T-cell (primary cell): Measurements from ENCODE around the gene CACNA1S. TPM values are rescaled to one million over a fixed set of nuclear protein-coding genes. Genes with fewer than 3 reads are reported as not detected.

Experiments used
- ATAC-seq, 4 experiments: fragments of 200-7000 bp in 3 of 4; fragments of 150-1000 bp in 1 of 4; cut with Tn5 transposase; replicated peaks in 1 of 4; 1 replicate in 3 of 4; 2 replicates in 1 of 4; pipeline ENCODE4 v1.10.0; 2021; ENCODE audit warnings: moderate library complexity in 3 of 4, mild to moderate bottlenecking in 2 of 4, moderate number of reproducible peaks in 1 of 4
- CTCF ChIA-PET, 2 donors: fragments of 300-600 bp; sonication (Branson Sonifier 250); formaldehyde crosslinking; loops; one replicate each; lab custom pipeline; 2022; ENCODE audit warnings: antibody characterized with exemption in 2 of 2; lab: Charles Lee
- POLR2A ChIA-PET, 2 donors: fragments of 300-600 bp; sonication (Branson Sonifier 250); formaldehyde crosslinking; loops; one replicate each; lab custom pipeline; 2022; ENCODE audit warnings: antibody characterized with exemption in 2 of 2; lab: Charles Lee
- DNase-seq, 35 experiments: peaks; one replicate each; pipeline versions ENCODE4 v3.0.0 to v3.0.0-alpha.2; 2013 to 2023
- H3K27ac ChIP-seq: one replicate; pipeline ENCODE4 v1.5.1; 2013; ENCODE audit warnings: low read length
- H3K27me3 ChIP-seq, 2 experiments: replicated peaks in 1 of 2; 1 replicate in 1 of 2; 2 replicates in 1 of 2; pipeline versions ENCODE4 v1.6.1 to v1.7.0; 2013; ENCODE audit warnings: low read length in 1 of 2, mixed read lengths in 1 of 2; ENCODE audit not compliant: control insufficient read depth in 2 of 2, insufficient read depth in 2 of 2; ENCODE audit errors: extremely low read depth in 1 of 2
- H3K36me3 ChIP-seq, 2 donors: 1 replicate in 1 of 2; 2 replicates in 1 of 2; pipeline versions ENCODE4 v1.6.1 to v1.7.0; 2013; ENCODE audit warnings: low read length in 1 of 2; ENCODE audit not compliant: control insufficient read depth in 2 of 2, insufficient read depth in 1 of 2; ENCODE audit errors: extremely low read depth in 1 of 2
- H3K4me1 ChIP-seq, 2 experiments: 1 replicate in 1 of 2; 2 replicates in 1 of 2; pipeline versions ENCODE4 v1.6.1 to v1.7.0; 2013; ENCODE audit warnings: low read length in 2 of 2, mixed read lengths in 1 of 2; ENCODE audit not compliant: insufficient read depth in 2 of 2, control insufficient read depth in 1 of 2; ENCODE audit errors: extremely low read depth in 1 of 2
- H3K4me3 ChIP-seq, 2 donors: 1 replicate in 1 of 2; 2 replicates in 1 of 2; pipeline versions ENCODE4 v1.5.1 to v1.7.0; 2013; ENCODE audit warnings: mild to moderate bottlenecking in 2 of 2, low read length in 1 of 2, moderate library complexity in 1 of 2; ENCODE audit not compliant: control insufficient read depth in 1 of 2; ENCODE audit errors: extremely low read depth in 1 of 2
- H3K9me3 ChIP-seq: 2 replicates; pipeline ENCODE4 v1.7.0; 2013
- H3K27ac Mint-ChIP-seq, 2 donors: one replicate each; pipeline ENCODE4 v1.8.0; 2020 to 2021; ENCODE audit warnings: mild to moderate bottlenecking in 2 of 2, mixed read lengths in 2 of 2
- H3K27me3 Mint-ChIP-seq, 2 donors: one replicate each; pipeline ENCODE4 v1.8.0; 2021 to 2022; ENCODE audit warnings: mixed read lengths in 2 of 2
- H3K36me3 Mint-ChIP-seq: one replicate; pipeline ENCODE4 v1.8.0; 2021; ENCODE audit warnings: mixed read lengths
- H3K4me1 Mint-ChIP-seq, 3 donors: one replicate each; pipeline ENCODE4 v1.8.0; 2020 to 2022; ENCODE audit warnings: mixed read lengths in 3 of 3, mild to moderate bottlenecking in 1 of 3
- H3K4me3 Mint-ChIP-seq, 3 donors: one replicate each; pipeline ENCODE4 v1.8.0; 2020 to 2022; ENCODE audit warnings: mild to moderate bottlenecking in 3 of 3, mixed read lengths in 3 of 3, moderate library complexity in 3 of 3
- H3K9me3 Mint-ChIP-seq, 3 donors: one replicate each; pipeline ENCODE4 v1.8.0; 2020 to 2022; ENCODE audit warnings: mixed read lengths in 3 of 3
- WGBS: methylation state at CpG from one replicate; pipeline ENCODE4 v1.1.5; 2013; ENCODE audit warnings: missing lambda C conversion rate; ENCODE audit not compliant: insufficient coverage; 5-methylcytosine and 5-hydroxymethylcytosine counted together
- total RNA-seq, 35 experiments: library from RNA in 6 of 35; stranded (reverse) in 6 of 35; fragments of 120-200 nt in 1 of 35; gene quantifications; one replicate each; pipeline versions ENCODE4 v1.2.1 to v1.2.4 and lab custom pipeline; 2013 to 2026

The CACNA1S gene
- total RNA-seq, 5 donors from 2014 or later (not counting 1 experiment from before 2014, with no cell fraction given), result not detected

DNA sequence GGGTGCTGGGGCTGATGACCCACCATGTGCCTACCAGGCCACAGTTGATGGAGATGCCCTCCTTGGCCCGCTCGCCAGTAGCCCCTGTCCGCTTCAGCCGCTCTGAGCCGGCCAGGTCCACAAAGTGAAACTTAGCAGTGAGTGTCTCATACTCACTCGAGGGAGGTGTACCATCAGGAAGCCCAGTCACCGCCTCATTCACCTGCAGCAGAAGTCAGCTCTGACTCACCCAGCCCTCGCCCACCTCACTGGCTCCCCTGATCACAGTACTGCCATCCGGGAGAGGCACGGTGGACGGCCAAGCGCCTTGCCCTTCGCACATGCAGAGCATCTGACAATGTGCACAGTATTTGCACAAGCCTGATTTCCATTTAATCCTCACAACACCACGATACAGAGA is 107.5 kb downstream of the CACNA1S start:
- 90% methylated on average over 14 of the region's 14 CpGs for WGBS
- H3K4me3 Mint-ChIP-seq, result no peak overlapping the region
- H3K4me1 Mint-ChIP-seq, result peaks cover 0 to 15% (median 15%) of the 10 kb centered on the region in 3 donors
- Histone ChIP-seq H3K36me3 (peaks cover 38 to 80% of the 10 kb centered on the region in 2 donors), H3K9me3 (no peaks in the 10 kb centered on the region), H3K27me3 (no peaks in the 10 kb centered on the region), H3K4me1 (peaks cover 0 to 22% of the 10 kb centered on the region in 2 experiments), H3K27ac (no peak overlapping the region), H3K4me3 (no peak overlapping the region)
- H3K27ac Mint-ChIP-seq, result no peak overlapping the region
- H3K36me3 Mint-ChIP-seq, result peaks cover 35% of the 10 kb centered on the region
- no peaks in the 10 kb centered on the region for H3K27me3 Mint-ChIP-seq
- no peak for DNase-seq
- POLR2A ChIA-PET, result no interaction called here
- CTCF ChIA-PET, result no interaction called here
- ATAC-seq, result no peak
- H3K9me3 Mint-ChIP-seq, result no peaks in the 10 kb centered on the region

DNA sequence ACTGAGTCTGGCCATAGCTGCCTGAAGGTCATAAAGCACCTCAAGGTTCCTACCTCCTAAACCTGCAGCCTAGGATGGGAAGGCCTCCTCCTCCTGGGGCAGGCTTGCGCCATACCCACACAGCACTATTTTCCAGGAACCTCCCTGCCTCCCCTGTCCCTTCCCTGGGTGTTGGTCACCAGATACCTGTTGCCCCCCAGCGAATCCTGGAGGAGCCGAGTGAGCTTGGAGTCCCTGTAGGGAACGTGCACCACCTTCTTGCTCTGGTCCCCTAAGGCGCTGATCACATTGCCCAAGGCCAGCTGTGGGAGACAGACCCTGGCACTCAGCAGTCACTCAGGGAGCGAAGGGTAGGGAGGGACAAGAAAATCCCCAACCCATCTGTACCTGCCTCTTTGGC is 108.1 kb downstream of the CACNA1S start:
- DNase-seq (no peak), ATAC-seq (no peak)
- 97% methylated on average over 4 of the region's 6 CpGs for WGBS
- no peak overlapping the region for H3K27ac ChIP-seq
- Mint-ChIP-seq H3K36me3 (peaks cover 34% of the 10 kb centered on the region), H3K9me3 (no peaks in the 10 kb centered on the region), H3K4me3 (no peak overlapping the region), H3K27me3 (no peaks in the 10 kb centered on the region), H3K4me1 (peaks cover 0 to 9% (median 9%) of the 10 kb centered on the region in 3 donors), H3K27ac (no peak overlapping the region)
- H3K27me3 ChIP-seq, result no peaks in the 10 kb centered on the region
- H3K9me3 ChIP-seq, result no peaks in the 10 kb centered on the region
- CTCF ChIA-PET, result no interaction called here
- peaks cover 40 to 80% of the 10 kb centered on the region in 2 donors for H3K36me3 ChIP-seq
- no peak overlapping the region for H3K4me3 ChIP-seq
- POLR2A ChIA-PET, result no interaction called here
- H3K4me1 ChIP-seq, result peaks cover 0 to 17% of the 10 kb centered on the region in 2 experiments

DNA sequence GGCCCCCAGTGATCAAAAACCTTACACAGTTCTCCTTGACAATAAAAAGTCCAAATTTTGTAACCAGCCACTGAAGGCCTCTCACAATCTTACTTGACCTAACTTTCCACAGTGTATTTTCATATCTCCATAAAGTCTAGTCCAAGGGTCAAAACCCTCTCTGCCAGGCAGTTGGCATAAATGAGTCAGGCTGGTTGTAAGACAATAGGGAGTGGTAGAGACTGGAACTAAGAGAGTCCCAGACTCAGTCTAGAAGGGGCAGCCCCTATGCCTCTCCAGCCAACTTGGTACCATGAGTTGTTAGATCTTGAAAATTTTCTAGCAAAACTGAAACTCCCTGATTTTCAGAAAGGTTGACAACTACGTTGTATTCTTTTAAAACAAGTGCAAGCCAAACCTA is 109.7 kb downstream of the CACNA1S start:
- Mint-ChIP-seq H3K9me3 (no peaks in the 10 kb centered on the region), H3K4me3 (no peak overlapping the region), H3K27ac (no peak overlapping the region), H3K4me1 (peaks cover 0 to 1% (median 0%) of the 10 kb centered on the region in 3 donors), H3K27me3 (no peaks in the 10 kb centered on the region), H3K36me3 (peaks cover 46% of the 10 kb centered on the region)
- DNase-seq, result no peak
- ChIA-PET POLR2A (interaction anchor here in 1 of 2 donors (0.7 kb wide), 1 partner anchor 39 kb away, joined by 4 read pairs; no protein-coding TSS in a partner anchor), CTCF (no interaction called here)
- Histone ChIP-seq H3K4me3 (no peak overlapping the region), H3K9me3 (no peaks in the 10 kb centered on the region), H3K27me3 (no peaks in the 10 kb centered on the region), H3K36me3 (peaks cover 45 to 86% of the 10 kb centered on the region in 2 donors), H3K4me1 (peaks cover 0 to 1% of the 10 kb centered on the region in 2 experiments), H3K27ac (no peak overlapping the region)
- ATAC-seq, result no peak
- WGBS, result 43% methylated on average over 1 of the region's 1 CpG

DNA sequence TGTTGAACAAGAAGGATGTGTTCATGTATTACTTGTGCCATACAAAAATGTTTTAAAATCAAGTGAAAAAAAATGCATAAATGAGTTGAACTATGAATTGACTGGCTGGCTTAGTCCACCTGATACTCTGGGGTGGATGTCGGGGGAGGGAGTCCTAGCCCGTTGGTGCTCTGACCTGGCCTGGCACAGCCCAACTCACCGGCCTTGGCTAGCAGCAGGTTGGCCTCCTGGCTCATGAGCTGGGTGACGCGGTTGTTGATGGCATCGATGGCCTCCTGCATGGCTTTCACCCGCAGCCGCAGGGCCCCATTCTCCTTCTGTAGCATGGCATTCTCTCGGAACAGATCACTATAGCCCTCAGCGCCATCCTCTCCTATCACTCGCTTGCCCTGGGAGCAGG is 110.3 kb downstream of the CACNA1S start:
- Mint-ChIP-seq H3K4me1 (peaks cover 0 to 1% (median 0%) of the 10 kb centered on the region in 3 donors), H3K27ac (no peak overlapping the region), H3K9me3 (no peaks in the 10 kb centered on the region), H3K36me3 (peaks cover 49% of the 10 kb centered on the region), H3K4me3 (no peak overlapping the region), H3K27me3 (no peaks in the 10 kb centered on the region)
- Histone ChIP-seq H3K4me1 (no peaks in the 10 kb centered on the region), H3K27me3 (no peaks in the 10 kb centered on the region), H3K27ac (no peak overlapping the region), H3K4me3 (no peak overlapping the region), H3K9me3 (no peaks in the 10 kb centered on the region), H3K36me3 (peaks cover 45 to 89% of the 10 kb centered on the region in 2 donors)
- ATAC-seq (no peak), DNase-seq (no peak)
- ChIA-PET POLR2A (interaction anchor here in 1 of 2 donors (0.7 kb wide), 1 partner anchor 40 kb away, joined by 4 read pairs; no protein-coding TSS in a partner anchor), CTCF (no interaction called here)
- WGBS, result 93% methylated on average over 7 of the region's 11 CpGs

DNA sequence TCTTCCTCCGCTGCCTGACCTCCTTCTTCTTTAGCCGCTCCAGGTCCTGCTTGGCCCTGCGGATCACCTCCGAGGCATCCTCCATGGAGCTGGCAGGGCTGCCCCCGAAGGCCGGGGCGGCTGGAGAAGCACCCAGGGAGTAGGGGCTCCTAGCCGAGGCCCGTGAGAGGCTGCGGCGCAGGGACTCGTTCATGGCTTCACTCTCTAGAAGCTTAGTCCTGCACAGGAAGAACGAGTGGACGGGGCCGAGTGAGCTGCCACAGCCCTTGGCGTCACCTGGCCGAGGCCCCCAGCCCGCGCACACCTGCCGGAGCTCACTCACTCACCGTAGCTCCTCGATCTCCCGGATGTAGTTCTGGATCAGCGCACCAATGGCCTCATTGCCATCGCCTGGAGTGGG is 111.8 kb downstream of the CACNA1S start:
- Histone ChIP-seq H3K4me1 (no peaks in the 10 kb centered on the region), H3K4me3 (no peak overlapping the region), H3K27me3 (no peaks in the 10 kb centered on the region), H3K36me3 (peaks cover 39 to 95% of the 10 kb centered on the region in 2 donors), H3K9me3 (no peaks in the 10 kb centered on the region), H3K27ac (no peak overlapping the region)
- H3K36me3 Mint-ChIP-seq, result peaks cover 55% of the 10 kb centered on the region
- WGBS, result 94% methylated on average over 25 of the region's 25 CpGs
- H3K27ac Mint-ChIP-seq, result no peak overlapping the region
- CTCF ChIA-PET, result no interaction called here
- DNase-seq (no peak), ATAC-seq (no peak)
- no peaks in the 10 kb centered on the region for H3K9me3 Mint-ChIP-seq
- no peaks in the 10 kb centered on the region for H3K27me3 Mint-ChIP-seq
- no peak overlapping the region for H3K4me3 Mint-ChIP-seq
- POLR2A ChIA-PET, result interaction anchor here in 1 of 2 donors (0.9 kb wide), 1 partner anchor 9 kb away, joined by 3 read pairs; no protein-coding TSS in a partner anchor
- H3K4me1 Mint-ChIP-seq, result peaks cover 0 to 1% (median 0%) of the 10 kb centered on the region in 3 donors

DNA sequence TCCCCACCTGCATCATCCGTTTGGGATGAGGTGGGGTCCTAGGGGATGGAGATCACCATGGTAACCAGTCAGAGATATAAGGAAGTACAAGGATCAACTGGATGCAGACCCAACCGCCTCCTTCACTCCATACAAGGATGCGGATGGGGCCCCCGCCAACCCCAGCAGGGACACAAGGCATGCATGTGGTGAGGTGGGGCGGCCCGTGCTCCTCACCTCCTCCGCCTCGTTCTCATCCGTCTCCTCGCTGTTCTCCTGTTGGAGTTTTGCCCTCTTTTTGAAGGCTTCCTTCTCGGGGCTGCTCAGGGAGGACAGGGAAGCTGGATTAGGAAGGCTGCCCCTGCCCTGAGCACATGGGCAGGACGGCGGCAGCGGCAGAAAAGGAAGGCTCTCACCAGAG is 112.6 kb downstream of the CACNA1S start:
- no peaks in the 10 kb centered on the region for H3K9me3 Mint-ChIP-seq
- no peaks in the 10 kb centered on the region for H3K27me3 Mint-ChIP-seq
- WGBS, result 97% methylated on average over 7 of the region's 14 CpGs
- CTCF ChIA-PET, result no interaction called here
- H3K27ac Mint-ChIP-seq, result no peak overlapping the region
- H3K36me3 Mint-ChIP-seq, result peaks cover 52% of the 10 kb centered on the region
- POLR2A ChIA-PET, result no interaction called here
- DNase-seq, result no peak
- Histone ChIP-seq H3K4me1 (no peaks in the 10 kb centered on the region), H3K9me3 (no peaks in the 10 kb centered on the region), H3K4me3 (no peak overlapping the region), H3K27ac (no peak overlapping the region), H3K36me3 (peaks cover 32 to 95% of the 10 kb centered on the region in 2 donors), H3K27me3 (no peaks in the 10 kb centered on the region)
- no peak for ATAC-seq
- no peak overlapping the region for H3K4me3 Mint-ChIP-seq
- no peaks in the 10 kb centered on the region for H3K4me1 Mint-ChIP-seq
